ENCODE data around the gene IRX2. TPM values are rescaled to one million over a fixed set of nuclear protein-coding genes. Genes with fewer than 3 reads are reported as not detected.

The IRX2 gene
- total and polyA plus RNA-seq, 10 of the 15 experiments (the other 5 are each of a cell fraction or from before 2014, with no cell fraction given): not detected

- no peak for ATAC-seq
These were observed 763 bp upstream of the IRX2 start for GRCh38 chr5:2752059-2752820.

More at GRCh38 chr5:2752059-2752820, 763 bp upstream of the IRX2 start:
- no peaks in the 10 kb centered on the region for H3K79me2 ChIP-seq (ENCODE audit: control insufficient read depth, insufficient read depth, low read length)
- TF ChIP-seq ZNF274 (IDR thresholded peaks at IDR 0.05; ENCODE audit: insufficient read depth, insufficient read length) (no peak), RUNX3 (IDR thresholded peaks at IDR 0.05; ENCODE audit: low read length) (no peak), MEF2A (IDR thresholded peaks at IDR 0.05; ENCODE audit: insufficient read depth, low read depth, low read length) (no peak), TCF7 (IDR thresholded peaks at IDR 0.05; ENCODE audit: borderline replicate concordance) (no peak), ZNF384 (IDR thresholded peaks at IDR 0.05; ENCODE audit: borderline replicate concordance, low read depth, low read length) (no peak), CREM (IDR thresholded peaks at IDR 0.05; ENCODE audit: low read depth) (no peak), IRF4 (IDR thresholded peaks at IDR 0.05; ENCODE audit: low read depth, low read length) (no peak), MYB (IDR thresholded peaks at IDR 0.05; ENCODE audit: borderline replicate concordance, low read depth, low read length) (no peak), PKNOX1 (IDR thresholded peaks at IDR 0.05) (no peak), HDAC6 (IDR thresholded peaks at IDR 0.05; ENCODE audit: unreplicated experiment) (no peak), TCF3 (IDR thresholded peaks at IDR 0.05; ENCODE audit: borderline replicate concordance, insufficient read depth, low read depth, low read length) (no peak)
- TF ChIP-seq, protein P1, sequence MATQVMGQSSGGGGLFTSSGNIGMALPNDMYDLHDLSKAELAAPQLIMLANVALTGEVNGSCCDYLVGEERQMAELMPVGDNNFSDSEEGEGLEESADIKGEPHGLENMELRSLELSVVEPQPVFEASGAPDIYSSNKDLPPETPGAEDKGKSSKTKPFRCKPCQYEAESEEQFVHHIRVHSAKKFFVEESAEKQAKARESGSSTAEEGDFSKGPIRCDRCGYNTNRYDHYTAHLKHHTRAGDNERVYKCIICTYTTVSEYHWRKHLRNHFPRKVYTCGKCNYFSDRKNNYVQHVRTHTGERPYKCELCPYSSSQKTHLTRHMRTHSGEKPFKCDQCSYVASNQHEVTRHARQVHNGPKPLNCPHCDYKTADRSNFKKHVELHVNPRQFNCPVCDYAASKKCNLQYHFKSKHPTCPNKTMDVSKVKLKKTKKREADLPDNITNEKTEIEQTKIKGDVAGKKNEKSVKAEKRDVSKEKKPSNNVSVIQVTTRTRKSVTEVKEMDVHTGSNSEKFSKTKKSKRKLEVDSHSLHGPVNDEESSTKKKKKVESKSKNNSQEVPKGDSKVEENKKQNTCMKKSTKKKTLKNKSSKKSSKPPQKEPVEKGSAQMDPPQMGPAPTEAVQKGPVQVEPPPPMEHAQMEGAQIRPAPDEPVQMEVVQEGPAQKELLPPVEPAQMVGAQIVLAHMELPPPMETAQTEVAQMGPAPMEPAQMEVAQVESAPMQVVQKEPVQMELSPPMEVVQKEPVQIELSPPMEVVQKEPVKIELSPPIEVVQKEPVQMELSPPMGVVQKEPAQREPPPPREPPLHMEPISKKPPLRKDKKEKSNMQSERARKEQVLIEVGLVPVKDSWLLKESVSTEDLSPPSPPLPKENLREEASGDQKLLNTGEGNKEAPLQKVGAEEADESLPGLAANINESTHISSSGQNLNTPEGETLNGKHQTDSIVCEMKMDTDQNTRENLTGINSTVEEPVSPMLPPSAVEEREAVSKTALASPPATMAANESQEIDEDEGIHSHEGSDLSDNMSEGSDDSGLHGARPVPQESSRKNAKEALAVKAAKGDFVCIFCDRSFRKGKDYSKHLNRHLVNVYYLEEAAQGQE (IDR thresholded peaks at IDR 0.05; ENCODE audit: low read depth, low read length): no peak
- no peak overlapping the region for H3K4me3 ChIP-seq
- BruUV-seq (replicated peaks): no TSS peak
- ChIA-PET SMC1A (ENCODE audit: uncharacterized antibody, unreplicated experiment) (no interaction called here), RAD21 (ENCODE audit: unreplicated experiment) (no interaction called here), CTCF (no interaction called here), POLR2A (no interaction called here)
- no peak for FAIRE-seq
- WGBS (ENCODE audit: insufficient coverage, insufficient replicate concordance, low lambda C conversion rate, missing lambda C conversion rate): 47% methylated on average over 28 of the region's 58 CpGs
- DNase-seq (ENCODE audit: low read depth, low spot score): no peak
- no peak overlapping the region for H3K27ac ChIP-seq (ENCODE audit: control insufficient read depth, insufficient read depth)
- H4K20me1 ChIP-seq (ENCODE audit: control insufficient read depth, insufficient read depth): no peaks in the 10 kb centered on the region
- H3K4me1 ChIP-seq (ENCODE audit: control insufficient read depth, insufficient read depth, low read length): no peaks in the 10 kb centered on the region
- H3K4me2 ChIP-seq (ENCODE audit: control insufficient read depth, insufficient read depth): no peak overlapping the region
- H3K27me3 ChIP-seq (replicated peaks in 1 of 2; ENCODE audit: control insufficient read depth in 2 of 2, insufficient read depth in 2 of 2, low read length in 1 of 2): no peaks in the 10 kb centered on the region
- intact Hi-C loops (cut with micrococcal nuclease; ENCODE audit: unreplicated experiment) (no loop called here), in situ Hi-C loops (cut with MboI) (no loop called here)
- no peak overlapping the region for H3K9ac ChIP-seq (ENCODE audit: control insufficient read depth, insufficient read depth, low read length)
- H3K36me3 ChIP-seq (ENCODE audit: control insufficient read depth in 2 of 2, insufficient read depth in 2 of 2, low read length in 1 of 2): no peaks in the 10 kb centered on the region
- peaks cover 2% of the 10 kb centered on the region; the same call in 2 of the 3 replicates for H3K9me3 ChIP-seq (replicated peaks; ENCODE audit: control insufficient read depth, insufficient read depth, low read length)
- H2AFZ ChIP-seq (ENCODE audit: control insufficient read depth, low read depth, low read length): no peak overlapping the region
